ENCODE measurements around the gene NPIPB8. TPM values are rescaled to one million over a fixed set of nuclear protein-coding genes. Genes with fewer than 3 reads are reported as not detected.

The NPIPB8 gene
- total and polyA plus RNA-seq, 2 of the 13 experiments (the other 11 are each of a cell fraction or from before 2014, with no cell fraction given): 0.49 to 2.3 TPM

DNA sequence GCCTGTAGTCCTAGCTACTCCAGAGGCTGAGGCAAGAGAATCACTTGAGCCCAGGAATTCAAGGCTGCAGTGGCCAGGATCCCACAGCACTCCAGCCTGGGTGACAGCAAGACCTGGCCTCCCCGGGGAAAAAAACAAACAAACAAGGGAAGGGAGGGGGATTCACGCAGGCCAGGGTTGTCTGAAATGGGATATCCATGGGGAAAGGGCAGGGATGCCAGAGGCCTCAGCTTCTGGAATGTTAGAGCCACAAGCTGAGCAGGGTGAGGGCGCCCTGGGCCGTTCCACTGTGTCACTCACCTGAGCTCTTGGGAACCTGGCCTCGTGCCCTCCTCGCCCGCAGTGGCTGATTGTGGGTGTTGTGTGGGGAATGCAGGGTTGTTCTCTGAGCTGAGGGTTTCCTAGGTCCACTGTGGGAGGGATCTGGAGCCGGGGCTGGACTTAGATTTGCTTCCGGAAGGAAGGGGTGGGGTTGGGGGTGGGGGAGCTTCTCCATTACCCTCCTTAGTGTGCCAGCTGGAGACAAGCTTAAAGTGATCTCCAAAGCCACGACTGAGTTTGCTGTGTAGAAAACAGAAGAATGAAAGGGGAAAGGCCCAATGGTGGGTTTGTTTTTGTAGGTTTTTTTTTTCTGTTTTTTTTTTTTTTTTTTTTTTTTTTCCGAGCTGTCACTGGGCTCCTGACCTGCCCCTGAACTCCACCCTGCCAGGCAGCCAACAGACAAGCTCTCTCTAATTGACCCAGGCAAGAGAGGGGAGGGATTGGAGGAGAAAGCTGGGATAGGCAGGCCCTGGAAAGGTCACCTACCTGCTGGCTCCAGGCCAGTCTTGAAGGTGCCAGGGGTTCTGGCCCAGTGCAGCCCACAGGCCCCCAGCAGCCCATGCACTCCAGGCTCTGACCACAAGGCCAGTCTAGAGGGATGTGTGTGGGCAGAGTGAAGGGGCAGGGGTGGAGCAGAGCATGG is 28.0 kb upstream of the NPIPB8 start, which contains the start of gene SULT1A1 (continued):
- TF ChIP-seq ZNF33B (CRISPR knock-in tag; IDR thresholded peaks at IDR 0.05) (0 out of 2 replicates have a peak, but pooled peaks have one; percentile 70), MEF2D (CRISPR knock-in tag; IDR thresholded peaks at IDR 0.05) (peak; percentile 85), CBX1 (IDR thresholded peaks at IDR 0.05; ENCODE audit: low read depth) (no peak), ZNF878 (CRISPR knock-in tag; IDR thresholded peaks at IDR 0.05) (peak; percentile 58; the same call in 1 of the 2 replicates), HDAC1 (CRISPR knock-in tag; IDR thresholded peaks at IDR 0.05) (peak; percentile 84), ATF7-NPFF (CRISPR knock-in tag; IDR thresholded peaks at IDR 0.05; ENCODE audit: low read depth) (peak; percentile 50; the same call in 1 of the 2 replicates), SMYD3 (CRISPR knock-in tag; IDR thresholded peaks at IDR 0.05) (no peak), ZMYM3 (CRISPR knock-in tag; IDR thresholded peaks at IDR 0.05) (peak; percentile 52), ZNF143 (CRISPR knock-in tag; IDR thresholded peaks at IDR 0.05) (0 out of 2 replicates have a peak, but pooled peaks have one; percentile 18), IKZF4 (CRISPR knock-in tag; IDR thresholded peaks at IDR 0.05; ENCODE audit: borderline replicate concordance, low read depth, not compliant biosample characterization) (no peak), ELF4 (CRISPR knock-in tag; IDR thresholded peaks at IDR 0.05; ENCODE audit: borderline replicate concordance) (0 out of 2 replicates have a peak, but pooled peaks have one; percentile 57), LCORL (IDR thresholded peaks at IDR 0.05) (no peak), LCORL (CRISPR knock-in tag; IDR thresholded peaks at IDR 0.05) (peak; percentile 18; the same call in 1 of the 2 replicates), GTF3A (CRISPR knock-in tag; conservative IDR thresholded peaks at IDR 0.05) (no peak), CCDC6 (CRISPR knock-in tag; IDR thresholded peaks at IDR 0.05) (peak; percentile 79), ZNF713 (CRISPR knock-in tag; IDR thresholded peaks at IDR 0.05) (no peak)
- TF ChIP-seq, protein P1, sequence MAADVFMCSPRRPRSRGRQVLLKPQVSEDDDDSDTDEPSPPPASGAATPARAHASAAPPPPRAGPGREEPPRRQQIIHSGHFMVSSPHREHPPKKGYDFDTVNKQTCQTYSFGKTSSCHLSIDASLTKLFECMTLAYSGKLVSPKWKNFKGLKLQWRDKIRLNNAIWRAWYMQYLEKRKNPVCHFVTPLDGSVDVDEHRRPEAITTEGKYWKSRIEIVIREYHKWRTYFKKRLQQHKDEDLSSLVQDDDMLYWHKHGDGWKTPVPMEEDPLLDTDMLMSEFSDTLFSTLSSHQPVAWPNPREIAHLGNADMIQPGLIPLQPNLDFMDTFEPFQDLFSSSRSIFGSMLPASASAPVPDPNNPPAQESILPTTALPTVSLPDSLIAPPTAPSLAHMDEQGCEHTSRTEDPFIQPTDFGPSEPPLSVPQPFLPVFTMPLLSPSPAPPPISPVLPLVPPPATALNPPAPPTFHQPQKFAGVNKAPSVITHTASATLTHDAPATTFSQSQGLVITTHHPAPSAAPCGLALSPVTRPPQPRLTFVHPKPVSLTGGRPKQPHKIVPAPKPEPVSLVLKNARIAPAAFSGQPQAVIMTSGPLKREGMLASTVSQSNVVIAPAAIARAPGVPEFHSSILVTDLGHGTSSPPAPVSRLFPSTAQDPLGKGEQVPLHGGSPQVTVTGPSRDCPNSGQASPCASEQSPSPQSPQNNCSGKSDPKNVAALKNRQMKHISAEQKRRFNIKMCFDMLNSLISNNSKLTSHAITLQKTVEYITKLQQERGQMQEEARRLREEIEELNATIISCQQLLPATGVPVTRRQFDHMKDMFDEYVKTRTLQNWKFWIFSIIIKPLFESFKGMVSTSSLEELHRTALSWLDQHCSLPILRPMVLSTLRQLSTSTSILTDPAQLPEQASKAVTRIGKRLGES (CRISPR knock-in tag; IDR thresholded peaks at IDR 0.05; ENCODE audit: borderline replicate concordance): no peak
- TF ChIP-seq, protein P2, sequence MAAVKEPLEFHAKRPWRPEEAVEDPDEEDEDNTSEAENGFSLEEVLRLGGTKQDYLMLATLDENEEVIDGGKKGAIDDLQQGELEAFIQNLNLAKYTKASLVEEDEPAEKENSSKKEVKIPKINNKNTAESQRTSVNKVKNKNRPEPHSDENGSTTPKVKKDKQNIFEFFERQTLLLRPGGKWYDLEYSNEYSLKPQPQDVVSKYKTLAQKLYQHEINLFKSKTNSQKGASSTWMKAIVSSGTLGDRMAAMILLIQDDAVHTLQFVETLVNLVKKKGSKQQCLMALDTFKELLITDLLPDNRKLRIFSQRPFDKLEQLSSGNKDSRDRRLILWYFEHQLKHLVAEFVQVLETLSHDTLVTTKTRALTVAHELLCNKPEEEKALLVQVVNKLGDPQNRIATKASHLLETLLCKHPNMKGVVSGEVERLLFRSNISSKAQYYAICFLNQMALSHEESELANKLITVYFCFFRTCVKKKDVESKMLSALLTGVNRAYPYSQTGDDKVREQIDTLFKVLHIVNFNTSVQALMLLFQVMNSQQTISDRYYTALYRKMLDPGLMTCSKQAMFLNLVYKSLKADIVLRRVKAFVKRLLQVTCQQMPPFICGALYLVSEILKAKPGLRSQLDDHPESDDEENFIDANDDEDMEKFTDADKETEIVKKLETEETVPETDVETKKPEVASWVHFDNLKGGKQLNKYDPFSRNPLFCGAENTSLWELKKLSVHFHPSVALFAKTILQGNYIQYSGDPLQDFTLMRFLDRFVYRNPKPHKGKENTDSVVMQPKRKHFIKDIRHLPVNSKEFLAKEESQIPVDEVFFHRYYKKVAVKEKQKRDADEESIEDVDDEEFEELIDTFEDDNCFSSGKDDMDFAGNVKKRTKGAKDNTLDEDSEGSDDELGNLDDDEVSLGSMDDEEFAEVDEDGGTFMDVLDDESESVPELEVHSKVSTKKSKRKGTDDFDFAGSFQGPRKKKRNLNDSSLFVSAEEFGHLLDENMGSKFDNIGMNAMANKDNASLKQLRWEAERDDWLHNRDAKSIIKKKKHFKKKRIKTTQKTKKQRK (IDR thresholded peaks at IDR 0.05; ENCODE audit: low read length): no peak
- TF ChIP-seq, protein P3, sequence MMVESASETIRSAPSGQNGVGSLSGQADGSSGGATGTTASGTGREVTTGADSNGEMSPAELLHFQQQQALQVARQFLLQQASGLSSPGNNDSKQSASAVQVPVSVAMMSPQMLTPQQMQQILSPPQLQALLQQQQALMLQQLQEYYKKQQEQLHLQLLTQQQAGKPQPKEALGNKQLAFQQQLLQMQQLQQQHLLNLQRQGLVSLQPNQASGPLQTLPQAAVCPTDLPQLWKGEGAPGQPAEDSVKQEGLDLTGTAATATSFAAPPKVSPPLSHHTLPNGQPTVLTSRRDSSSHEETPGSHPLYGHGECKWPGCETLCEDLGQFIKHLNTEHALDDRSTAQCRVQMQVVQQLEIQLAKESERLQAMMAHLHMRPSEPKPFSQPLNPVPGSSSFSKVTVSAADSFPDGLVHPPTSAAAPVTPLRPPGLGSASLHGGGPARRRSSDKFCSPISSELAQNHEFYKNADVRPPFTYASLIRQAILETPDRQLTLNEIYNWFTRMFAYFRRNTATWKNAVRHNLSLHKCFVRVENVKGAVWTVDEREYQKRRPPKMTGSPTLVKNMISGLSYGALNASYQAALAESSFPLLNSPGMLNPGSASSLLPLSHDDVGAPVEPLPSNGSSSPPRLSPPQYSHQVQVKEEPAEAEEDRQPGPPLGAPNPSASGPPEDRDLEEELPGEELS (CRISPR knock-in tag; IDR thresholded peaks at IDR 0.05): peak; percentile 35

Data from HepG2 (cell line).